SK-N-SH (cell line): ENCODE measurements around the gene THADA.

Source experiments
- ELF1 ChIP-seq: IDR thresholded peaks from 2 replicates; pipeline ENCODE4 v1.4.0; 2012
- EP300 ChIP-seq, 2 experiments: IDR thresholded peaks; 2 replicates each; pipeline versions ENCODE4 v1.4.0 to v1.6.1; 2012; ENCODE audit warnings: borderline replicate concordance in 1 of 2, low read depth in 1 of 2, low read length in 1 of 2
- EZH2phosphoT487 ChIP-seq: fragments of 200-600 bp; sonication (generic); IDR thresholded peaks from 2 replicates; pipeline ENCODE4 v1.6.1; 2017; ENCODE audit warnings: low read depth, mixed run types, mild to moderate bottlenecking, antibody characterized with exemption, moderate library complexity, borderline replicate concordance
- MAX ChIP-seq: IDR thresholded peaks from 2 replicates; pipeline ENCODE4 v1.4.0; 2012; ENCODE audit warnings: low read depth
- MEF2A ChIP-seq: IDR thresholded peaks from 2 replicates; pipeline ENCODE4 v1.4.0; 2012; ENCODE audit warnings: low read depth, borderline replicate concordance
- MXI1 ChIP-seq: IDR thresholded peaks from 2 replicates; pipeline ENCODE4 v1.6.1; 2012; ENCODE audit warnings: mild to moderate bottlenecking, low read depth, low read length, improper control_type of control experiment
- NFIC ChIP-seq: IDR thresholded peaks from 2 replicates; pipeline ENCODE4 v1.4.0; 2012; ENCODE audit warnings: borderline replicate concordance
- POLR2AphosphoS5 ChIP-seq: IDR thresholded peaks from 2 replicates; pipeline ENCODE4 v1.6.1; 2012; ENCODE audit warnings: low read depth, low read length
- RAD21 ChIP-seq: IDR thresholded peaks from 2 replicates; pipeline ENCODE4 v1.6.1; 2012; ENCODE audit warnings: mild to moderate bottlenecking, low read length
- SIN3A ChIP-seq: IDR thresholded peaks from 2 replicates; pipeline ENCODE4 v1.6.1; 2012; ENCODE audit warnings: low read depth, mild to moderate bottlenecking, low read length, moderate library complexity, borderline replicate concordance
- TAF1 ChIP-seq: IDR thresholded peaks from 2 replicates; pipeline ENCODE4 v1.6.1; 2012; ENCODE audit warnings: low read depth, mild to moderate bottlenecking, low read length, moderate library complexity, borderline replicate concordance
- TF ChIP-seq, protein P1 (sequence below): fragments of 200-600 bp; sonication (generic); IDR thresholded peaks from 2 replicates; pipeline ENCODE4 v1.6.1; 2017; ENCODE audit warnings: antibody characterized with exemption, mild to moderate bottlenecking, moderate library complexity
- TF ChIP-seq, protein P2 (sequence below): IDR thresholded peaks from 2 replicates; pipeline ENCODE4 v1.4.0; 2012; ENCODE audit warnings: low read depth, borderline replicate concordance
- TF ChIP-seq, protein P3 (sequence below): fragments of 150-350 bp; IDR thresholded peaks from 2 replicates; pipeline ENCODE4 v1.6.1; 2017; ENCODE audit warnings: antibody characterized with exemption, low read length, low read depth, borderline replicate concordance

- TF ChIP-seq RAD21 (no peak), POLR2AphosphoS5 (no peak), SIN3A (no peak), EZH2phosphoT487 (no peak), TAF1 (no peak), ELF1 (no peak), MEF2A (no peak), MXI1 (no peak), NFIC (no peak), EP300 (IDR thresholded peaks at IDR 0.05; ENCODE audit: borderline replicate concordance in 1 of 2, low read depth in 1 of 2, low read length in 1 of 2) (no peak), MAX (no peak)
- TF ChIP-seq, protein P1, sequence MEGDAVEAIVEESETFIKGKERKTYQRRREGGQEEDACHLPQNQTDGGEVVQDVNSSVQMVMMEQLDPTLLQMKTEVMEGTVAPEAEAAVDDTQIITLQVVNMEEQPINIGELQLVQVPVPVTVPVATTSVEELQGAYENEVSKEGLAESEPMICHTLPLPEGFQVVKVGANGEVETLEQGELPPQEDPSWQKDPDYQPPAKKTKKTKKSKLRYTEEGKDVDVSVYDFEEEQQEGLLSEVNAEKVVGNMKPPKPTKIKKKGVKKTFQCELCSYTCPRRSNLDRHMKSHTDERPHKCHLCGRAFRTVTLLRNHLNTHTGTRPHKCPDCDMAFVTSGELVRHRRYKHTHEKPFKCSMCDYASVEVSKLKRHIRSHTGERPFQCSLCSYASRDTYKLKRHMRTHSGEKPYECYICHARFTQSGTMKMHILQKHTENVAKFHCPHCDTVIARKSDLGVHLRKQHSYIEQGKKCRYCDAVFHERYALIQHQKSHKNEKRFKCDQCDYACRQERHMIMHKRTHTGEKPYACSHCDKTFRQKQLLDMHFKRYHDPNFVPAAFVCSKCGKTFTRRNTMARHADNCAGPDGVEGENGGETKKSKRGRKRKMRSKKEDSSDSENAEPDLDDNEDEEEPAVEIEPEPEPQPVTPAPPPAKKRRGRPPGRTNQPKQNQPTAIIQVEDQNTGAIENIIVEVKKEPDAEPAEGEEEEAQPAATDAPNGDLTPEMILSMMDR = no peak
- TF ChIP-seq, protein P2, sequence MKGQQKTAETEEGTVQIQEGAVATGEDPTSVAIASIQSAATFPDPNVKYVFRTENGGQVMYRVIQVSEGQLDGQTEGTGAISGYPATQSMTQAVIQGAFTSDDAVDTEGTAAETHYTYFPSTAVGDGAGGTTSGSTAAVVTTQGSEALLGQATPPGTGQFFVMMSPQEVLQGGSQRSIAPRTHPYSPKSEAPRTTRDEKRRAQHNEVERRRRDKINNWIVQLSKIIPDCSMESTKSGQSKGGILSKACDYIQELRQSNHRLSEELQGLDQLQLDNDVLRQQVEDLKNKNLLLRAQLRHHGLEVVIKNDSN = no peak
- TF ChIP-seq, protein P3, sequence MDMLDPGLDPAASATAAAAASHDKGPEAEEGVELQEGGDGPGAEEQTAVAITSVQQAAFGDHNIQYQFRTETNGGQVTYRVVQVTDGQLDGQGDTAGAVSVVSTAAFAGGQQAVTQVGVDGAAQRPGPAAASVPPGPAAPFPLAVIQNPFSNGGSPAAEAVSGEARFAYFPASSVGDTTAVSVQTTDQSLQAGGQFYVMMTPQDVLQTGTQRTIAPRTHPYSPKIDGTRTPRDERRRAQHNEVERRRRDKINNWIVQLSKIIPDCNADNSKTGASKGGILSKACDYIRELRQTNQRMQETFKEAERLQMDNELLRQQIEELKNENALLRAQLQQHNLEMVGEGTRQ = no peak
Observed at GRCh38 chr2:43347746-43348145, 248.1 kb downstream of the THADA start.
